Right lobe of liver (tissue), 4 donors: ENCODE data around the gene PRKAB1.

Experiments used
- POLR2A ChIP-seq: fragments of 450-650 bp; IDR thresholded peaks from one replicate; pipeline ENCODE4 v1.6.1; 2017; ENCODE audit warnings: antibody characterized with exemption, mild to moderate bottlenecking
- TF ChIP-seq, protein P1 (sequence below), 4 donors: fragments of 200-600 bp in 3 of 4; fragments of 450-650 bp in 1 of 4; IDR thresholded peaks; one replicate each; pipeline versions ENCODE4 v1.5.1 to v1.8.0; 2016 to 2022; ENCODE audit warnings: antibody characterized with exemption in 4 of 4, mild to moderate bottlenecking in 2 of 4
- donor health status: DM: no; HTN: no; CAD: no.
- donor health status: DM: no; HTN: no; CAD: no.
- donor health status: DM: no; HTN: yes; CAD: no.

DNA sequence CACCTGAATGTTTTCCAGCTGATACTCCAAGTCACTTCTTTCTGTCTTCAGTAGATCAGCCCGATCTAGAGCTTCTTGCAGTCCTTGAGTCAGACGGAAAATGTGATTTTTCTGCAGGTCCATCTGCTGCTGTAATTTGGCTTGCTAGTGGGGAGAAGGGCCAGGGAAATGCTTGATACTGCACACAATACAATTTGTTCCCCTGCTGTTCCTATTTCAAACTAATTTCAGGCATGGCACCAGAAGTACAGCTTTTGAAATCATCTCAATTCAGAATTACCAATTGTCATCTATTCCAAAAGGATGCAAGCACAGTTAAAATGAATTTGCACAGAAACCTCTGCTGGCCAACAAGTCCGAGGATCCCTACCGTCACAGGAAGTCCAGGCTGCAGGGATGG, 53.4 kb downstream of the PRKAB1 start:
- TF ChIP-seq, protein P1, sequence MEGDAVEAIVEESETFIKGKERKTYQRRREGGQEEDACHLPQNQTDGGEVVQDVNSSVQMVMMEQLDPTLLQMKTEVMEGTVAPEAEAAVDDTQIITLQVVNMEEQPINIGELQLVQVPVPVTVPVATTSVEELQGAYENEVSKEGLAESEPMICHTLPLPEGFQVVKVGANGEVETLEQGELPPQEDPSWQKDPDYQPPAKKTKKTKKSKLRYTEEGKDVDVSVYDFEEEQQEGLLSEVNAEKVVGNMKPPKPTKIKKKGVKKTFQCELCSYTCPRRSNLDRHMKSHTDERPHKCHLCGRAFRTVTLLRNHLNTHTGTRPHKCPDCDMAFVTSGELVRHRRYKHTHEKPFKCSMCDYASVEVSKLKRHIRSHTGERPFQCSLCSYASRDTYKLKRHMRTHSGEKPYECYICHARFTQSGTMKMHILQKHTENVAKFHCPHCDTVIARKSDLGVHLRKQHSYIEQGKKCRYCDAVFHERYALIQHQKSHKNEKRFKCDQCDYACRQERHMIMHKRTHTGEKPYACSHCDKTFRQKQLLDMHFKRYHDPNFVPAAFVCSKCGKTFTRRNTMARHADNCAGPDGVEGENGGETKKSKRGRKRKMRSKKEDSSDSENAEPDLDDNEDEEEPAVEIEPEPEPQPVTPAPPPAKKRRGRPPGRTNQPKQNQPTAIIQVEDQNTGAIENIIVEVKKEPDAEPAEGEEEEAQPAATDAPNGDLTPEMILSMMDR (IDR thresholded peaks at IDR 0.05), result no peak
- no peak for TF ChIP-seq POLR2A
